Esophagus muscularis mucosa (tissue), 3 donors: ENCODE data around the gene WWOX.

Source experiments
- POLR2A ChIP-seq: fragments of 450-650 bp; IDR thresholded peaks from one replicate; pipeline ENCODE4 v1.6.1; 2017; ENCODE audit warnings: antibody characterized with exemption, moderate library complexity, mild to moderate bottlenecking, low read depth
- TF ChIP-seq, protein P1 (sequence below), 3 experiments: fragments of 200-600 bp in 2 of 3; fragments of 450-650 bp in 1 of 3; sonication (generic) in 2 of 3; IDR thresholded peaks; one replicate each; pipeline ENCODE4 v1.5.1; 2017 to 2019; ENCODE audit warnings: antibody characterized with exemption in 3 of 3, mild to moderate bottlenecking in 2 of 3, moderate library complexity in 1 of 3

DNA sequence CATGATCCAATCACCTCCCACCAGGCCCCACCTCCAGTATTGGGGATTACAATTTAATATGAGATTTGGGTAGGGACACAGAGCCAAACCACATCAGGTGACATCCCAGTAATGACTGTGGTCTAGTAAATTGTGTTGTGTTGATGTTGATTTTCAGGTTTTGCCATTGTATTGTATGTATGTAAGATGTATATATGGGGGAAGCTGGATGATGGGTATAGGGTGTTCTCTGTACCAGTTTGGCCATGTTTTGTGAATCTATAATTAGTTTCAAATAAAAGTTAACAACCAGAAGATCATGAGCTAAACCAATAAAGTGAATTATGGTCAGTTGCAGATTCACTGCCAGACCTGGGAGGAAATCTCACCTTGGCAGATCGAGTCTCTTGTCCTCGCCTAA is 283.7 kb downstream of the WWOX start:
- TF ChIP-seq POLR2A = no peak
- TF ChIP-seq, protein P1, sequence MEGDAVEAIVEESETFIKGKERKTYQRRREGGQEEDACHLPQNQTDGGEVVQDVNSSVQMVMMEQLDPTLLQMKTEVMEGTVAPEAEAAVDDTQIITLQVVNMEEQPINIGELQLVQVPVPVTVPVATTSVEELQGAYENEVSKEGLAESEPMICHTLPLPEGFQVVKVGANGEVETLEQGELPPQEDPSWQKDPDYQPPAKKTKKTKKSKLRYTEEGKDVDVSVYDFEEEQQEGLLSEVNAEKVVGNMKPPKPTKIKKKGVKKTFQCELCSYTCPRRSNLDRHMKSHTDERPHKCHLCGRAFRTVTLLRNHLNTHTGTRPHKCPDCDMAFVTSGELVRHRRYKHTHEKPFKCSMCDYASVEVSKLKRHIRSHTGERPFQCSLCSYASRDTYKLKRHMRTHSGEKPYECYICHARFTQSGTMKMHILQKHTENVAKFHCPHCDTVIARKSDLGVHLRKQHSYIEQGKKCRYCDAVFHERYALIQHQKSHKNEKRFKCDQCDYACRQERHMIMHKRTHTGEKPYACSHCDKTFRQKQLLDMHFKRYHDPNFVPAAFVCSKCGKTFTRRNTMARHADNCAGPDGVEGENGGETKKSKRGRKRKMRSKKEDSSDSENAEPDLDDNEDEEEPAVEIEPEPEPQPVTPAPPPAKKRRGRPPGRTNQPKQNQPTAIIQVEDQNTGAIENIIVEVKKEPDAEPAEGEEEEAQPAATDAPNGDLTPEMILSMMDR (IDR thresholded peaks at IDR 0.05) = no peak
